Measurements from ENCODE around the gene SF3A1.

SF3A1 gene

DNA sequence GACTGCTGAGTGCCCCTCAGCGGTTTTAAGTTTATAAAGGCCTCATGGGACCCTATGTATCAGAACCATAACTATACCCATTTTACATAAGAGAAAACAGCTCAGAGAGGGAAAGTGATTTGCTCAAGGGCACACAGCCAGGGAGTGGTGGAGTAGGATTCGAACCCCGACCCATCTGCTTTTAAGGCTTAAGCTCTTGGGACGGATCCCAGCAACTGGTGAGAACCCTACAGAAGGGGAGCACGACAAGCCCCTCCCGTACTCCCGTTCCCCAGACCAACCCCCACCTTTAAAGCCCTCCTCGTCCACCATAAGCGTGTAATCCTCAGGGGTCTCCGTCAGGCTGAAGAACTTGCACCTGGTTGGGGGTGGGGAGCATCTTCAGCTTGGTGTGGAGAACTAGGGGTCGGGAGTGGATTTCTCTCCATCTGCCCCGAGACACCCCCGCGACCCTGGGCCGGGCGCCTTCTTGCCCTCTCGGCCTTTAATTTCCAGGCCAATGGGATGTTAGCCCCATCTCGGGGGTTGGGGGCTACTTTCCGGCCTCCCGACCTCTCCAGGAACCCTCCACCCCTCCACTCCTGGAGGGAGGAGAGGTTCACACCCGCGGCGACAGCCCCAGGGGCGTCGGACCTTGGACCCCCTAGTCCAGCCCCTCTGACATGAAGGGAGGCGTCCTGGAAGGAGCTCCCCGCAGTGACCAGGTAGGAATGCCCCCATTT, 68.1 kb downstream of the SF3A1 start:
- DNase-seq (ENCODE audit: low read depth in 2 of 2): no peak

GRCh38 chr22:30287648-30288418, 68.9 kb downstream of the SF3A1 start:
- DNase-seq (ENCODE audit: low read depth in 2 of 2): peak; percentile 77 to 80

DNA sequence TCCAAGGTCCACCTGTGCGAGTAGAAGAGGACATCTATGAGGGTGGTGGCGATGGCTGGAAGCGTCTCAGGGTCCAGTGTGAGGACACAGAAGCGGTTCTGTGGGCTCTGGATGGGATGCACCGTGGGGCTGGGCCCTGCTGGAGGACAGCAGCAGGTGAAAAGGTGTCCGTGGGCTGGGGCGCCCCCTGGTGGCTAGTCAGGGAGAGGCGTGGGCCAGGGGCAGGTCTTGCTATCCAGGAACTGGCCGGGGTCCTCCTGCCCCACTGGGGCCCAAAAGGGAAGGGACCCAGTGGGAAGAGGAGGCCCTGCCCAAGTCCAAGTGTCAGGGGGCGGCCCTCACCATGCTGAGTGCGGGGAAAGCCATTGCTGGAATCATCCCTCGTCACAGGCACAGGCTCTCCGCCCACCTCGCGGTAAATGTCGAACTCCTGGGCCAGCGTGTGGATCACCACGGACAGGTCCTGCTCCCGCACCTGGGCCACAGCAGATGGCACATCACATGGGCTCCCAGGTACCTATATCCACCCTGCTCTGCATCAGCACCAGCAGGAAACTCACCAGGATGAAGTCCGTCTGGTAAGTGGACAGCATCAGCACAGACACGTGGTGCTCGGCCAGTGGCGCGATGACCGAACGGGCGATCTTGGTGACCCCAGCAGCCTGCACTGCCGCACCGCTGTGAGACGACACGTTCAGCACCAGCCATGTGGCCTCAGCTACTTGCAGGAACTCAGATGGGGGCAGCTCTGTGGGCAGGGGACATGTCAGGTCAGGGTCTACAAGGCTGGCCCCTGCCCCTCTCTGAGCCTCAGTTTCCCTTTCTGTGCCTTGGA, 69.7 kb downstream of the SF3A1 start:
- peak; percentile 64 to 72 for DNase-seq (ENCODE audit: low read depth in 2 of 2)

GRCh38 chr22:30286331-30286730, 70.4 kb downstream of the SF3A1 start:
- no peak for DNase-seq (ENCODE audit: low read depth in 2 of 2)

GRCh38 chr22:30285846-30286200, 70.9 kb downstream of the SF3A1 start:
- no peak for DNase-seq (ENCODE audit: low read depth in 2 of 2)

- no peak for DNase-seq (ENCODE audit: low read depth in 2 of 2)
Measured at GRCh38 chr22:30285176-30285845, 71.4 kb downstream of the SF3A1 start.

DNA sequence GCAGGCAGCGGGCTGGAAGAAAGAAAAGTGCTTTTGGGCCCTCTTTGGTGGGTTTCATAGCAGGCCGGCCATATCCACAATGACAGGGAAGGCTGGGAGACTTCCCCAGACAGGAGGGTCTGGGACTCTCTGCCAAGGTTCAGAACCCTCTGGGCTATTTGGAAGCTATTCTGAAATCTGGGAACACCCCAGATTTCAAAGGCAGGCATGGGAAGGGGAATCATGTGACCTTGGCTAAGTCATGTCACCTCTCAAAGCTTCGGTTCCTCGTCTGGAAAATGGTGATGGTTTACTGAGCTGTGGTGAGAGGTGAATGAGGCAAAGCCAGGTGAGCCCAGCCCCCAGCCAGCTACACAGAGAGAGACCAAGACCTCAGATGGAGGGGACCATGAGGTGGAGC, 72.0 kb downstream of the SF3A1 start:
- no peak for DNase-seq (ENCODE audit: low read depth in 2 of 2)

DNA sequence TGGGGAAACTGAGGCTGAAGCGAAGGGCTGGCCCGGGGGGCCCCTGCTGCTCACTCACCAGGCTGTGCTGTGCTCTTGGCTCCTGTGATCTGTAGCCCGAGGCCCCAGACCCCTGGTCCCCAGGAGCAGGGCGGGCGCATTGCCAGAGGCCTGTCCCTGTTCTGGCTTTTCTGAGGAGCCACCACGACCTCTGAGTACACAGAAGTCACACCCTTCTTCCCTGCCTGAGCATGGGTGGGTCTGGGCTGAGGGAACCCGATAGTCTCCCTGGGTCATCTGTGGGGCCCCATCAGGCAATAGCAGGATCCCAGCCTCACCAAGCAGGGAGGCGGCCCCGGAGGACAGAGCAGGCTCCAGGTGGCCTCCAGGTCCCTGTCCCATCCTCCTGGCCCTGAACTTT, 72.5 kb downstream of the SF3A1 start:
- DNase-seq (ENCODE audit: low read depth in 2 of 2): no peak

- DNase-seq (ENCODE audit: low read depth in 2 of 2): no peak
Measured at GRCh38 chr22:30283342-30283741, 73.4 kb downstream of the SF3A1 start.

DNA sequence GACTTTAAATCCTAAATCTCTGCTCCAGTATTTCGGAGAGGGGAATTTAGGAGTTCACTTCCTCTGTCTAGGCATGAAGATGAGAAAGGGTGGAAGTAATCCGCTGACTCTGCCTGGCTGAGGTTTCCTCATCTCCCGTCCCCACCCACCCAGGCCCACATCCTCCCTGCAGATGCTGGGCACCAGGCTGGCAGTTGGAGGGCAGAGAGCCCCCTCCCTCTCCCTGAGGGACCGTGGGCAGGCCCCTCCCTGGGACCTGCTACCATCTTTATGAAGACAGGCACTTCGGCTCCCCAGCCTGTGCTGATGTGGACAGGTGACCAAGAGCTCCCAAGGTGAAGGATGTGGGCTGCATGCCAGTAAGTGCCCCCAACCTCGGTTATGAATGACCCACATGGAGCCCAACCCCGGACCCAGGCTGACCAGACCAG, 74.1 kb downstream of the SF3A1 start:
- DNase-seq (ENCODE audit: low read depth in 2 of 2): no peak

All from activated CD8-positive, alpha-beta memory T cell treated with anti-CD3 and anti-CD28 coated beads for 4 hours (primary cell).